Aorta (tissue), 5 donors: ENCODE results near the gene ACAP3. TPM values are rescaled to one million over a fixed set of nuclear protein-coding genes. Genes with fewer than 3 reads are reported as not detected.

Source experiments
- ATAC-seq: fragments of 200-7000 bp; cut with Tn5 transposase; one replicate; pipeline ENCODE4 v1.9.1; 2022; ENCODE audit warnings: moderate library complexity; ENCODE audit not compliant: low FRiP score
- DNase-seq, 2 donors: peaks; one replicate each; pipeline ENCODE4 v3.0.0-alpha.2; 2020
- H3K27ac ChIP-seq, 2 donors: one replicate each; pipeline ENCODE4 v1.5.1; 2013; ENCODE audit warnings: low read length in 2 of 2, mild to moderate bottlenecking in 2 of 2, moderate library complexity in 2 of 2, control low read depth in 1 of 2, inconsistent platforms in 1 of 2, low read depth in 1 of 2
- H3K27me3 ChIP-seq, 2 donors: one replicate each; pipeline ENCODE4 v1.6.1; 2013; ENCODE audit warnings: control low read depth in 1 of 2, low read length in 1 of 2, mild to moderate bottlenecking in 1 of 2, moderate library complexity in 1 of 2; ENCODE audit not compliant: insufficient read depth in 2 of 2, control insufficient read depth in 1 of 2
- H3K36me3 ChIP-seq, 2 donors: one replicate each; pipeline ENCODE4 v1.6.1; 2013; ENCODE audit warnings: control low read depth in 1 of 2, low read length in 1 of 2, mild to moderate bottlenecking in 1 of 2; ENCODE audit not compliant: insufficient read depth in 2 of 2, control insufficient read depth in 1 of 2
- H3K4me1 ChIP-seq, 2 donors: one replicate each; pipeline ENCODE4 v1.6.1; 2013; ENCODE audit warnings: low read length in 2 of 2, control low read depth in 1 of 2, mild to moderate bottlenecking in 1 of 2, moderate library complexity in 1 of 2; ENCODE audit not compliant: insufficient read depth in 2 of 2, control insufficient read depth in 1 of 2
- H3K4me3 ChIP-seq, 2 donors: one replicate each; pipeline ENCODE4 v1.5.1; 2013; ENCODE audit warnings: low read length in 2 of 2, control low read depth in 1 of 2, mild to moderate bottlenecking in 1 of 2
- H3K9me3 ChIP-seq: one replicate; pipeline ENCODE4 v1.6.1; 2013; ENCODE audit warnings: mild to moderate bottlenecking, low read length; ENCODE audit not compliant: control insufficient read depth
- WGBS, 2 donors: extraction: QIAGEN DNeasy Blood & Tissue Kit; methylation state at CpG; one replicate each; pipeline ENCODE4 v1.1.7; 2013; 5-methylcytosine and 5-hydroxymethylcytosine counted together
- intact Hi-C, 2 donors: fragments of 100-400 bp; cut with DNase I; formaldehyde crosslinking; loops; one replicate each; pipeline versions ENCODE4 v1.14.2 to v1.15.0; 2022
- polyA plus RNA-seq, 2 donors: library from polyadenylated mRNA; stranded (reverse); fragments of 200-250 nt; gene quantifications; one replicate each; pipeline ENCODE4 v1.2.3, GENCODE V29; 2013
- total RNA-seq, 2 donors: library from RNA; stranded (reverse); fragmentation: NEBNext Ultra II Directional; extraction: Animal tissue kit (Norgen Biotek cat#: 25700); gene quantifications; one replicate each; pipeline ENCODE4 v1.2.1, GENCODE V29; 2021
- donor health status: healthy with polysubstance abuse.
- donor health status: Bipolar disorder and iron deficiency.
- donor health status: DM: no; HTN: no; CAD: no.
- donor health status: DM: no; HTN: no; CAD: no.
- donor health status: DM: yes; HTN: yes; CAD: no.

Gene ACAP3
- total and polyA plus RNA-seq, 4 donors: 10.6 to 69.2 (median 44.4) TPM

GRCh38 chr1:1332774-1333480, 25.2 kb upstream of the ACAP3 start:
- Histone ChIP-seq H3K27ac (no peak overlapping the region), H3K9me3 (no peaks in the 10 kb centered on the region), H3K4me1 (no peaks in the 10 kb centered on the region), H3K4me3 (no peak overlapping the region), H3K27me3 (no peaks in the 10 kb centered on the region), H3K36me3 (no peaks in the 10 kb centered on the region)
- intact Hi-C loops: no loop called here
- WGBS, 2 donors: 81 to 82% methylated on average over 38 to 48 of the region's 48 CpGs
- DNase-seq (no peak), ATAC-seq (no peak)

- Histone ChIP-seq H3K36me3 (no peaks in the 10 kb centered on the region), H3K9me3 (no peaks in the 10 kb centered on the region), H3K27me3 (no peaks in the 10 kb centered on the region), H3K4me1 (no peaks in the 10 kb centered on the region), H3K4me3 (no peak overlapping the region), H3K27ac (no peak overlapping the region)
- DNase-seq (no peak), ATAC-seq (no peak)
- intact Hi-C loops: no loop called here
- WGBS, 2 donors: 83 to 87% methylated on average over 57 of the region's 57 CpGs
These were observed 24.5 kb upstream of the ACAP3 start for GRCh38 chr1:1332031-1332755.

- ATAC-seq: no peak
- intact Hi-C loops: no loop called here
- no peak within 1 kb of the TSS for H3K4me3 ChIP-seq
- 74 to 75% methylated on average over 41 of the region's 41 CpGs for WGBS, 2 donors
- H3K27ac ChIP-seq: no peak within 1 kb of the TSS
- no peak for DNase-seq
- H3K9me3 ChIP-seq: no peaks in the 10 kb centered on the region
- H3K27me3 ChIP-seq: no peaks in the 10 kb centered on the region
- no peaks in the 10 kb centered on the region for H3K4me1 ChIP-seq
- H3K36me3 ChIP-seq: no peaks in the 10 kb centered on the region
These were observed 23.6 kb upstream of the ACAP3 start, which contains the start of gene TAS1R3 for GRCh38 chr1:1331068-1331965. Gene TAS1R3 (plus strand): TSS chr1:1331280. CDS start chr1:1331346, 66 bp downstream.

GRCh38 chr1:1330366-1331067, 22.8 kb upstream of the ACAP3 start:
- Histone ChIP-seq H3K4me1 (no peaks in the 10 kb centered on the region), H3K9me3 (no peaks in the 10 kb centered on the region), H3K4me3 (no peak overlapping the region), H3K36me3 (no peaks in the 10 kb centered on the region), H3K27ac (no peak overlapping the region), H3K27me3 (no peaks in the 10 kb centered on the region)
- intact Hi-C loops: no loop called here
- WGBS, 2 donors: 60 to 64% methylated on average over 15 of the region's 15 CpGs
- DNase-seq (no peak), ATAC-seq (no peak)

GRCh38 chr1:1329304-1330210, 21.8 kb upstream of the ACAP3 start:
- Histone ChIP-seq H3K36me3 (no peaks in the 10 kb centered on the region), H3K27ac (no peak overlapping the region), H3K9me3 (no peaks in the 10 kb centered on the region), H3K4me3 (no peak overlapping the region), H3K4me1 (no peaks in the 10 kb centered on the region), H3K27me3 (no peaks in the 10 kb centered on the region)
- DNase-seq (no peak), ATAC-seq (no peak)
- WGBS, 2 donors: 90% methylated on average over 58 of the region's 58 CpGs
- intact Hi-C loops: no loop called here

- ATAC-seq (no peak), DNase-seq (no peak)
- H3K36me3 ChIP-seq: no peaks in the 10 kb centered on the region
- intact Hi-C loops: no loop called here
- no peaks in the 10 kb centered on the region for H3K4me1 ChIP-seq
- no peaks in the 10 kb centered on the region for H3K9me3 ChIP-seq
- no peak overlapping the region for H3K4me3 ChIP-seq
- WGBS, 2 donors: 67 to 73% methylated on average over 14 to 15 of the region's 15 CpGs
- H3K27ac ChIP-seq: no peak overlapping the region
- H3K27me3 ChIP-seq: no peaks in the 10 kb centered on the region
These were observed 20.5 kb upstream of the ACAP3 start for GRCh38 chr1:1328254-1328653.

- Histone ChIP-seq H3K9me3 (no peaks in the 10 kb centered on the region), H3K27ac (no peak overlapping the region), H3K27me3 (no peaks in the 10 kb centered on the region), H3K4me3 (no peak overlapping the region), H3K36me3 (no peaks in the 10 kb centered on the region), H3K4me1 (no peaks in the 10 kb centered on the region)
- ATAC-seq (no peak), DNase-seq (no peak)
- intact Hi-C loops: no loop called here
- 91 to 92% methylated on average over 40 of the region's 40 CpGs for WGBS, 2 donors
These were observed 19.6 kb upstream of the ACAP3 start for GRCh38 chr1:1327291-1327690.
